Activated CD4-positive, alpha-beta T cell treated with anti-CD3 and anti-CD28 coated beads for 4 hours (primary cell): ENCODE data around the gene THAP5.

Experiments
- DNase-seq, 2 donors: peaks; one replicate each; pipeline ENCODE4 v3.0.0-alpha.2; 2020

Gene THAP5

DNA sequence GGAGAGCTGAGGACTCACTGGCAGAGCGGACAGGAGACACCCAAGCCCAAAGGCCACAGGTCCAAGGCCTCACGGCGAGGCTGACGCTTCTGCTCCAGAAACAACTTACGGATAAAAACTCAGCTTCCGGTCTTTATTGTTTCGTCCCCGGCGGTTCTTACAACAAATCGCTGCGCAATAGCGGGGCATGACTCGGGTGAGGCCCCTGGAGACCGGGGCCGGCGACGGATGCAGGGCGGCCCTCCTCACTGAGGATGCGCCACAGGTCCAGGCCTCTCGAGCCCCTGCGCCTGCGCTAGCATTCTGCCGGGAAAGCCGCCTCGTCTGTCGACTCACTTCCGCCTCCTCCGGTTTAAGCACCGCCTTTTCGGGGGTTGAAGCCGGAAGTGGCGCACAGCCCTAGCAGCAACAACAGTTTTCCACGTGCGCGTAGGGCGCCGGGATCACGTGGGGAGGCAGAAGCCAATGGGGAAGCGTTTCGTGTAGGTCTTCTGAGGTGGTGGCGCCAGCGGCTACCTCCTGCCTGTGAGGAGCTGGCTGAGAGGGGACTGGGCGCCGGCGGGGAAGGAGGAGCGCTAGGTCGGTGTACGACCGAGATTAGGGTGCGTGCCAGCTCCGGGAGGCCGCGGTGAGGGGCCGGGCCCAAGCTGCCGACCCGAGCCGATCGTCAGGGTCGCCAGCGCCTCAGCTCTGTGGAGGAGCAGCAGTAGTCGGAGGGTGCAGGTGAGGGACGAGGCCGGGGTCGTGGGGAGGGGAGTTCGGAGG is at the start of gene THAP5, which contains the start of gene DNAJB9:
Gene THAP5, minus strand, starts transcription at position 326 of the 765 bp plus-strand sequence. Its CDS starts 137 bp downstream, at position 189.
Gene DNAJB9, plus strand, starts transcription at position 494 of the 765 bp plus-strand sequence. CDS start 1,853 bp downstream, outside the sequence.
- DNase-seq: peak; percentile 98 to 99

DNA sequence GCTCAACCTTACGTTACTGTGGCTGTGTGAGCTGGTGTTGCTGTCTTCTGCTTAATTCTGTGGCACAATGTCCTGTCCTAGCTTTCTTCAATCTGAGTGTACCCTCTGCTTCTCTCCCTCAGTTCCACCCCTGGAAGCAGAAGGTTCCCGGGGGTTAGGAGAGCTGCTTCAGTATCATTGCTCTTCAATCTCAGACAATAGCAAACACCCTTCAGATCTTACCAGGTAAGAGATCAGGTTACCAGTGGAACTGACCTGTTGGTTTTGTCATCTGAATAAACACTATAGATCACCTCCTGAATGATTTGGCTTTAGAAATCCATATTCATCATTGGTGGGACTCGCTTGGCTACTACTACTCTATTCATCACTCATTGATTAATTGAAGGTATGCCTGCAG is 48.5 kb upstream of the THAP5 start:
- DNase-seq: no peak

GRCh38 chr7:108614896-108615295 is 45.4 kb upstream of the THAP5 start:
- DNase-seq: no peak

- no peak for DNase-seq
These were observed 44.5 kb upstream of the THAP5 start for GRCh38 chr7:108613949-108614381.

DNA sequence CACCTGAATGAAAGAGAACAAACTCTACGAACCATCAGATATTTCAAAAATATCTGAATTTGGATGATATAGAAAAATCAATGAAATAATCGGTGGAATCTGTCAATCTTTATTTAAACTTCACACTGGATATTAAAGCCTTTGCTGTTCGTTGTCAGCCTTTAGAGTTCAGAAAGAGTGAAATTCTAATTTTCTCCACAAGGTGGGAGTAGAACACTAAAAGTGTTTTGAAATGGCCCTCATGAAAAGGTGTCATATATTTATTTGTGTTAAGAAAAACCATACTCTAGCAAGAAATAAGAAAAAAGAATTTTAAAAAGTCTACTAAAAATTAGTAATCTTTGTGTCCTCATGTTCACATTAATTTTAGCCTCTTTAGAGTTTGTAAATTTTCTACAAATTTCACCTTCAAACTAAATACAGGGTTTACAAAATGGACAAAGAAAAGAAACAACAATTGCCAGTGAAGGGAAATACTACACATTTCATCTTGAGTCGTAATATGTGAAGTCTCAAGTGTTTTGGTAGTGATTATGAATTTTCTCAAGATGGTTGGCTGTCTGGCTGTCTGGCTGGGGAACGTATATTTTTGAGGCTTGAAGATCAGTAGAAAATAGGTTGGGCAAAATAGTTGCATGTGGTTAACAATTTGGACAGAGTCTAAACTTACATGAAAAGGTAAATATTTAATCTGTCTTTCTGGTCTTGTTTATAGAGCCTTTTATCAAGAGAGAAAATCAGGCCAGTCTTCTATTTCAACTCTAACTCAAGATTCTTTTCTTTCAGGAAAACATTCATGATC is 43.8 kb upstream of the THAP5 start:
- no peak for DNase-seq

GRCh38 chr7:108611268-108611667 is 41.8 kb upstream of the THAP5 start:
- no peak for DNase-seq

GRCh38 chr7:108609643-108610042 is 40.1 kb upstream of the THAP5 start:
- no peak for DNase-seq

GRCh38 chr7:108605559-108606201 is 36.2 kb upstream of the THAP5 start:
- DNase-seq: no peak

DNA sequence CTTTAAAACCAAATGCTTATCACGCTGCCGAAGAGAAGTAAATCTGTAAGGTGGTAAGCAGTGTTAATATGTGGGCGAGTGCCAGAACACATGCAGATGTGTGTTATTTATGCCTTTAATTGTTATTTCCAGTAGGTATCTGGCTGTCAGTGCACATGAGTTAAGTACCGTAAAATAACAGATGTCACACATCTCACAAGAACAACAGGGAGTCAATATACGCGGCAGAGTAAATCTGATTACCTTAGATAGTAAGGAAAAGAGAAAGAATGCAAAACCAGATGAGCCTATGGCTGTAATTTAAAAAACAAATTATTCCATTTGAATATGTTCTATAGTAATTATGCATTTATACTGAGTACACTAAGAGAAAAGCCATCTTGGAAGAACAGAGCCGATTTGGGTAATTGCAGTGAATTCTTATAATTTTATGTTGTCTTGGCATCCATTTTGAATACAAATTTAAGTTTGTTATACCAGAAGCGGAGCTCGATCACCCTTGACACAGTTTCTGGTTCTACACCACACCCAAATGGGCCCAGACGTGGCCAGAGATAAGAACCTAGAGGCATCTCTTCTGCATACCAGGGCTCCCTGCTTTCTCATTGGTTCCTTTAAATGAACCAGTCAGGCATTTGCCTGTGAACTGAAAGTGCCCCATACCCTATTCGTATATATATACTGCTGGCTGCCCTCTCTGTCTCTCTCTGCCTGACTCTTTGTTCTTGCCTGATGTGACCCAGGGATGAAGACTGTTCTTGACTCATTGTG is 35.0 kb upstream of the THAP5 start:
- DNase-seq: no peak

DNA sequence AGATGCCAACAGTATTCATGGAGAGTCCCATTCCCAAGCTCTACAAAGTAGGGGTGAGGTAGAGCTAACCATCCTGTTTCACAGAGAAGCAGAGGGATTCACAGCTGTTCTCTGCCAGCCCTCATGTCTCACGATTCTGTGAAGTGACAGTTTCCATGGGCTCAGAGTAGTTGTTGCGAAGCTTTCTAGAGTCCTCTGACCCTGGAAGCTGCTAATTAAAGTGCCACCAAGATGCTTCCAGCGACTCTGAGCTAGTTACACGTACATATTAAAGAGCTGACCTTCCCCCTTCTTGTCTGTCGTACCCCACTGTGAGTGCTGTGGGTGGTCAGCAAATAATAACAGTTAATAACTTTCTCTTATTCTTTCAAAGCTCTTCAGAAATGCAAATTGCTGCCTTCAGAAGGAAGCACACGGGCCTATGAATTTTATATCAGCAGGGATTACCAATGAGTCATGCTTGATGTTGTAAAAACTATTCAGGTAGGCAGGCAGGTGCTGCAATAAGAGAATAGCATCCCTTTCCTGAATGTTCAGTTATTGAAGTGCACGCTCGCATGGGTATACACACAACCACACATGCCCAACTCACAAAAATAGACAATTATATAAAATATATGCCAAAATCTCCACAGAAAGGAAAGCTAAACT is 34.3 kb upstream of the THAP5 start:
- DNase-seq: no peak

DNA sequence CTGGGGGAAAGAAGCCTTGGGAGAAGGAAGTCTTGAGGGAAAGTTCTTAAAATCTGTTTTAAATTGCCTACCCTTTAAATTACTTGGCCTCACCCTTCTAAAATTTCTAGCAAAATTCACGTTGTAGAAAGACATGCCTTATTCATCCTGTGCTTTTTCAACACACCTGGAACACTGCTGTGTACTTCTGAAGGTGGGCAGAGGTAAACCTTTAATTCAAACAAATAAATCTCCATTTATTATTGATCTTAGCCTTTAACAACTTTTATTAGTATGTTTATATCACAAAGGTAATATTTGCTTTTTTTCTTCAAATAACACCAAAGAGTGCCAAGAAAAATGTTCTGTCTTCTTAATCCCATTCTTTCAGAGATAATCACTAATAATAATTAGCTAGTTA is 30.9 kb upstream of the THAP5 start:
- no peak for DNase-seq

- DNase-seq: no peak
These were observed 29.5 kb upstream of the THAP5 start for GRCh38 chr7:108598914-108599580.

- DNase-seq: no peak
These were observed 28.6 kb upstream of the THAP5 start for GRCh38 chr7:108598153-108598552.

GRCh38 chr7:108596560-108596959 is 27.1 kb upstream of the THAP5 start:
- no peak for DNase-seq

DNA sequence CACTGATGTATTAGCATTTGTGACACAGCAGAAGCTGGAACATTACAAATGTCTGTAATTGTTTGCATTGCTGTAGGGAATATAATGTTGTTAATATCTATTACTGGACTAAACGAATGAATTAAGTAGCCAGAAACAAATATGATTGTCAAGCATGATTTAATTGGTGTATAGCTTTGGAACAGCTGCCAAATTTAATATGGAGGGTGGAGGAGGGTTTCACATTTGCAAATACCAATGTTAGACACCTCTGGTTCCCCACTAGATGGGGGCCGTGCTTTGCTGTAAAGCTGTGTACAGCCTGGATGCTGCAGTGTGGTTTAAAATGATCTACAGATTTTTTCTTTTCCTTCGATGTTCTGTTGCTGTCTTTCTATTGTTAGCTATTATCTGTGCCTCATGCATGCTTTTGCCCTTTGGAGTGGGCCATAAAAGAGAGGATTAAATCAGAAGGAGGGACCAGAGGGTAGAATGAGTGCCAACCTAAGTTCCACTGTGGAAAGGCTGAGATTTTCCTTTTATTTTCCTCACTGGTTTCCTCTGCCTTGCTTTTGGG is 23.2 kb upstream of the THAP5 start:
- DNase-seq: no peak

- no peak for DNase-seq
These were observed 21.1 kb upstream of the THAP5 start for GRCh38 chr7:108590606-108591005.

- DNase-seq: no peak
These were observed 20.4 kb upstream of the THAP5 start for GRCh38 chr7:108589874-108590273.

DNA sequence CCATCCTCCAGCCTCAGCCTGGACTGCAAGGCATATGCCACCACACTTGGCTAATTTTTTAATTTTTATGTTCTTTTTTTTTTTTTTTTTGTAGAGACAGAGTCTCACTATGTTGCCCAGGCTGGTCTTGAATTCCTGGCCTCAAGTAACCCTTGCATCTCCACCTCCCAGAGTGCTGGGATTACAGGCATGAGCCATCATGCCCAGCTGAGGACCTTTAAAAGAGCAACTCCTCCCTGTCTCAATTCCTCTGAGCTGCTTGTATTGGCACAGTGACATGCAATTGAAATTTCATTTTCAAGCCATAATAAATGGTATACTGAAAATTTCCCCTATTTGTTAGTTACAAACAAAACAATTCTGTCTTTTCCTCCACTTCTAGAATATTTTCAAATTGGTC is 19.7 kb upstream of the THAP5 start:
- DNase-seq: no peak

GRCh38 chr7:108586274-108586710 is 16.8 kb upstream of the THAP5 start:
- DNase-seq: no peak

DNA sequence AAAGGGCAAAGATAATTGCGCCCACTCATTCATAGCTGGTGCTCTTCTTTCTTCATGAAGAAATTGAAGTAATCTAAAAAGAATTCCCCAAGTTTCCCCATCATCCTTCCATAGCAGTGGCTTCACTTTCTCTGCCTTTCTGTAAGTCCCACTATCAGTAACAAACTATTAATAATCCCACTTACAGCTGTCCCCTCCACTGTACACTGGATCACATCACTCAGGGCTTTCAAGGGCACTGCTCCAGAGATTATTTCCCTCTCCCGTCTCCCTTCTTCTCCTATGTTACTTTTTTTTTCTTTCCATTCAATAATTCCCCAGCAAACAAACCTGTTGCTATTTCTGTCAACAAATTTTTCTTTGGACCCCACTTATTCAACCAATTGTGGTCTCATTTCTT is 16.3 kb upstream of the THAP5 start:
- DNase-seq: no peak

GRCh38 chr7:108584211-108584610 is 14.7 kb upstream of the THAP5 start:
- no peak for DNase-seq
